Calu3 (cell line): ENCODE results near the gene OR1F1. TPM values are rescaled to one million over a fixed set of nuclear protein-coding genes. Genes with fewer than 3 reads are reported as not detected.

Experiments
- BruUV-seq: library from RNA; stranded (reverse); fragments of 400-500 nt; replicated peaks from 2 replicates; lab custom pipeline; 2021; lab: Mats Ljungman, UMichigan
- CTCF ChIA-PET: fragments of 300-600 bp; sonication (Branson Sonifier 250); formaldehyde crosslinking; loops from one replicate; lab custom pipeline; 2022; ENCODE audit warnings: antibody characterized with exemption; lab: Charles Lee
- DNase-seq: peaks from one replicate; pipeline ENCODE4 v3.0.0; 2022
- H3K27ac Mint-ChIP-seq: one replicate; pipeline ENCODE4 v1.8.0; 2022; ENCODE audit warnings: mixed read lengths; ENCODE audit not compliant: unreplicated experiment
- H3K27me3 Mint-ChIP-seq: one replicate; pipeline ENCODE4 v1.8.0; 2022; ENCODE audit warnings: mixed read lengths; ENCODE audit not compliant: unreplicated experiment
- H3K36me3 Mint-ChIP-seq: one replicate; pipeline ENCODE4 v1.8.0; 2022; ENCODE audit warnings: mild to moderate bottlenecking, moderate library complexity, mixed read lengths; ENCODE audit not compliant: insufficient read depth, unreplicated experiment
- H3K4me1 Mint-ChIP-seq: one replicate; pipeline ENCODE4 v1.8.0; 2022; ENCODE audit warnings: mild to moderate bottlenecking, low read depth, mixed read lengths; ENCODE audit not compliant: unreplicated experiment
- H3K4me3 Mint-ChIP-seq: one replicate; pipeline ENCODE4 v1.8.0; 2022; ENCODE audit warnings: mild to moderate bottlenecking, low read depth, moderate library complexity, mixed read lengths; ENCODE audit not compliant: unreplicated experiment
- H3K9me3 Mint-ChIP-seq: one replicate; pipeline ENCODE4 v1.8.0; 2022; ENCODE audit warnings: low read depth, mixed read lengths; ENCODE audit not compliant: unreplicated experiment
- CTCF ChIP-seq: fragments of 200-600 bp; IDR thresholded peaks from one replicate; pipeline ENCODE4 v1.8.0; 2022; ENCODE audit warnings: antibody characterized with exemption; ENCODE audit not compliant: unreplicated experiment
- intact Hi-C: fragments of 100-400 bp; cut with micrococcal nuclease; formaldehyde crosslinking; loops from one replicate; pipeline ENCODE4 v1.10.0; 2022; ENCODE audit not compliant: unreplicated experiment
- total RNA-seq: library from RNA; stranded (reverse); gene quantifications from 2 replicates; pipeline ENCODE4 v1.2.3, GENCODE V29; 2022

Gene OR1F1
- total RNA-seq, 1 experiment from 2014 or later: 0.40 TPM

GRCh38 chr16:3152277-3152990 is 35.6 kb upstream of the OR1F1 start:
- peak; percentile 49 for TF ChIP-seq CTCF
- H3K27ac Mint-ChIP-seq: peak overlapping the region; percentile 100
- peak overlapping the region; percentile 89 for H3K4me3 Mint-ChIP-seq
- CTCF ChIA-PET: interaction anchor here (1.0 to 1.2 kb wide), 3 partner anchors 14 to 23 kb away, joined by 3 to 4 read pairs (median 3); no protein-coding TSS in a partner anchor
- intact Hi-C loops: no loop called here
- no peaks in the 10 kb centered on the region for H3K9me3 Mint-ChIP-seq
- peaks cover 58% of the 10 kb centered on the region for H3K36me3 Mint-ChIP-seq
- peaks cover 25% of the 10 kb centered on the region for H3K4me1 Mint-ChIP-seq
- no TSS peak for BruUV-seq
- H3K27me3 Mint-ChIP-seq: no peaks in the 10 kb centered on the region
- peak; percentile 98 for DNase-seq

- H3K36me3 Mint-ChIP-seq: peaks cover 63% of the 10 kb centered on the region
- no peak for TF ChIP-seq CTCF
- H3K4me1 Mint-ChIP-seq: peaks cover 31% of the 10 kb centered on the region
- peak overlapping the region; percentile 89 for H3K4me3 Mint-ChIP-seq
- intact Hi-C loops: no loop called here
- no TSS peak for BruUV-seq
- DNase-seq: no peak
- no peaks in the 10 kb centered on the region for H3K9me3 Mint-ChIP-seq
- H3K27ac Mint-ChIP-seq: peak overlapping the region; percentile 100
- no peaks in the 10 kb centered on the region for H3K27me3 Mint-ChIP-seq
- CTCF ChIA-PET: interaction anchor here (1.2 kb wide), 2 partner anchors 19 to 23 kb away, joined by 3 read pairs; no protein-coding TSS in a partner anchor
Observed at GRCh38 chr16:3152991-3153368, 35.0 kb upstream of the OR1F1 start.

- H3K27ac Mint-ChIP-seq: no peak overlapping the region
- H3K4me1 Mint-ChIP-seq: peaks cover 33% of the 10 kb centered on the region
- no peaks in the 10 kb centered on the region for H3K27me3 Mint-ChIP-seq
- peaks cover 70% of the 10 kb centered on the region for H3K36me3 Mint-ChIP-seq
- BruUV-seq: no TSS peak
- no peak for DNase-seq
- no peak overlapping the region for H3K4me3 Mint-ChIP-seq
- no peak for TF ChIP-seq CTCF
- intact Hi-C loops: no loop called here
- no peaks in the 10 kb centered on the region for H3K9me3 Mint-ChIP-seq
- CTCF ChIA-PET: no interaction called here
Observed at GRCh38 chr16:3155181-3155580, 32.8 kb upstream of the OR1F1 start.

- BruUV-seq: no TSS peak
- no peaks in the 10 kb centered on the region for H3K27me3 Mint-ChIP-seq
- no peaks in the 10 kb centered on the region for H3K9me3 Mint-ChIP-seq
- TF ChIP-seq CTCF: no peak
- no peak for DNase-seq
- H3K27ac Mint-ChIP-seq: no peak overlapping the region
- H3K36me3 Mint-ChIP-seq: peaks cover 65% of the 10 kb centered on the region
- intact Hi-C loops: no loop called here
- CTCF ChIA-PET: interaction anchor here (0.7 kb wide), 1 partner anchor 375 kb away, joined by 3 read pairs; no protein-coding TSS in a partner anchor
- no peak overlapping the region for H3K4me3 Mint-ChIP-seq
- H3K4me1 Mint-ChIP-seq: peaks cover 33% of the 10 kb centered on the region
Observed at GRCh38 chr16:3155972-3156371, 32.0 kb upstream of the OR1F1 start.
